ENCODE results near the gene NUDT22. TPM values are rescaled to one million over a fixed set of nuclear protein-coding genes. Genes with fewer than 3 reads are reported as not detected.

The NUDT22 gene
- polyA plus RNA-seq, 1 donor = 33.8 TPM

- H3K36me3 ChIP-seq (ENCODE audit: control insufficient read depth, insufficient read depth, low read length) = peaks cover 69% of the 10 kb centered on the region
- peaks cover 28% of the 10 kb centered on the region for H3K4me1 ChIP-seq (ENCODE audit: control insufficient read depth, insufficient read depth, low read length)
- H3K9me3 ChIP-seq (ENCODE audit: control insufficient read depth, low read depth, low read length) = no peaks in the 10 kb centered on the region
- DNase-seq = no peak
- H3K27me3 ChIP-seq (ENCODE audit: control insufficient read depth, insufficient read depth, low read length) = no peaks in the 10 kb centered on the region
- H3K27ac ChIP-seq (ENCODE audit: low read length) = no peak overlapping the region
- no peak overlapping the region for H3K4me3 ChIP-seq (ENCODE audit: low read length)
- WGBS (ENCODE audit: insufficient coverage, low lambda C conversion rate) = no CpG with 5 or more reads among the region's 35 CpGs
Measured at GRCh38 chr11:64255135-64256128, 29.4 kb downstream of the NUDT22 start.

- no CpG with 5 or more reads among the region's 15 CpGs for WGBS (ENCODE audit: insufficient coverage, low lambda C conversion rate)
- no peak for DNase-seq
- no peak overlapping the region for H3K27ac ChIP-seq (ENCODE audit: low read length)
Measured at GRCh38 chr11:64256300-64256699, 30.2 kb downstream of the NUDT22 start.

DNA sequence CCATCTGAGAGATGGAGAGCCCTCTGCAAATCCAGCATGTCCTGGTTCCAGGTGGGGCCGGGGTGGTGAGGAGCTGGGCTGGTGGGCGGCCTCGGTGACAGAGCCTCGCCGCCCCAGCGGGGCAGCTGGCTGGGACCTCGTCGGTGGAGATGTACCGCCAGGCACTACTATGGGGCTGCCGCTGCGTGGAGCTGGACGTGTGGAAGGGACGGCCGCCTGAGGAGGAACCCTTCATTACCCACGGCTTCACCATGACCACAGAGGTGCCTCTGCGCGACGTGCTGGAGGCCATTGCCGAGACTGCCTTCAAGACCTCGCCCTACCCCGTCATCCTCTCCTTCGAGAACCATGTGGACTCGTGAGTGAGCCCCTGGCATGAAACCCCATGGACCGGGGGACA lies 32.3 kb downstream of the NUDT22 start:
- DNase-seq = no peak
- no peak overlapping the region for H3K4me3 ChIP-seq (ENCODE audit: low read length)
- H3K27ac ChIP-seq (ENCODE audit: low read length) = no peak overlapping the region
- no peaks in the 10 kb centered on the region for H3K27me3 ChIP-seq (ENCODE audit: control insufficient read depth, insufficient read depth, low read length)
- H3K36me3 ChIP-seq (ENCODE audit: control insufficient read depth, insufficient read depth, low read length) = peaks cover 93% of the 10 kb centered on the region
- WGBS (ENCODE audit: insufficient coverage, low lambda C conversion rate) = no CpG with 5 or more reads among the region's 24 CpGs
- no peaks in the 10 kb centered on the region for H3K9me3 ChIP-seq (ENCODE audit: control insufficient read depth, low read depth, low read length)
- H3K4me1 ChIP-seq (ENCODE audit: control insufficient read depth, insufficient read depth, low read length) = peaks cover 14% of the 10 kb centered on the region

More at GRCh38 chr11:64256300-64256699, 30.2 kb downstream of the NUDT22 start:
- Histone ChIP-seq H3K4me1 (ENCODE audit: control insufficient read depth, insufficient read depth, low read length) (peaks cover 21% of the 10 kb centered on the region), H3K27me3 (ENCODE audit: control insufficient read depth, insufficient read depth, low read length) (no peaks in the 10 kb centered on the region), H3K4me3 (ENCODE audit: low read length) (no peak overlapping the region), H3K36me3 (ENCODE audit: control insufficient read depth, insufficient read depth, low read length) (peaks cover 76% of the 10 kb centered on the region), H3K9me3 (ENCODE audit: control insufficient read depth, low read depth, low read length) (no peaks in the 10 kb centered on the region)

DNA sequence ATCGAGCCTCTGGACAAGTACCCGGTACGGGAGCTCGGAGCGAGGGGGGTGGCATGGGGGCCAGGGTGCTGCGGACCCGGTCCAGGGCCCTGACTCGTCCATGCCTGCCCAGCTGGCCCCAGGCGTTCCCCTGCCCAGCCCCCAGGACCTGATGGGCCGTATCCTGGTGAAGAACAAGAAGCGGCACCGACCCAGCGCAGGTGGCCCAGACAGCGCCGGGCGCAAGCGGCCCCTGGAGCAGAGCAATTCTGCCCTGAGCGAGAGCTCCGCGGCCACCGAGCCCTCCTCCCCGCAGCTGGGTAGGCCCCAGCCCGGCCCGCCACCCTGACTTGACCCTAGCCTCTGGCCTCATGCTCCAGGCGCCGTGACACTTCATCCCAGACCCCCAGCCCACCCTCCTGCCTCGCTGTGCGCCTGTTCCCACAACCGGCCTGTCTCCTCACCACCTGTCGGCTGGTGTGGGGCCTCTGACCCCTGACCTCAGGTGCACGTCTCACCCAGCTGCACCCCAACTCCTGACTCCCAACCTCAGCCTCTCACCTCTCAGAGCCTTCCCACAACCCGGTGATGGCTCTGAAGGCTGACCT lies 33.0 kb downstream of the NUDT22 start:
- H3K9me3 ChIP-seq (ENCODE audit: control insufficient read depth, low read depth, low read length) = no peaks in the 10 kb centered on the region
- H3K4me1 ChIP-seq (ENCODE audit: control insufficient read depth, insufficient read depth, low read length) = peaks cover 9% of the 10 kb centered on the region
- peaks cover 94% of the 10 kb centered on the region for H3K36me3 ChIP-seq (ENCODE audit: control insufficient read depth, insufficient read depth, low read length)
- no CpG with 5 or more reads among the region's 32 CpGs for WGBS (ENCODE audit: insufficient coverage, low lambda C conversion rate)
- DNase-seq = no peak
- no peak overlapping the region for H3K27ac ChIP-seq (ENCODE audit: low read length)
- no peaks in the 10 kb centered on the region for H3K27me3 ChIP-seq (ENCODE audit: control insufficient read depth, insufficient read depth, low read length)
- H3K4me3 ChIP-seq (ENCODE audit: low read length) = no peak overlapping the region

GRCh38 chr11:64259533-64260067 lies 33.5 kb downstream of the NUDT22 start:
- H3K36me3 ChIP-seq (ENCODE audit: control insufficient read depth, insufficient read depth, low read length) = peaks cover 94% of the 10 kb centered on the region
- no peak overlapping the region for H3K27ac ChIP-seq (ENCODE audit: low read length)
- H3K4me1 ChIP-seq (ENCODE audit: control insufficient read depth, insufficient read depth, low read length) = peaks cover 5% of the 10 kb centered on the region
- H3K27me3 ChIP-seq (ENCODE audit: control insufficient read depth, insufficient read depth, low read length) = no peaks in the 10 kb centered on the region
- no peak for DNase-seq
- H3K4me3 ChIP-seq (ENCODE audit: low read length) = no peak overlapping the region
- WGBS (ENCODE audit: insufficient coverage, low lambda C conversion rate) = no CpG with 5 or more reads among the region's 4 CpGs
- H3K9me3 ChIP-seq (ENCODE audit: control insufficient read depth, low read depth, low read length) = no peaks in the 10 kb centered on the region

DNA sequence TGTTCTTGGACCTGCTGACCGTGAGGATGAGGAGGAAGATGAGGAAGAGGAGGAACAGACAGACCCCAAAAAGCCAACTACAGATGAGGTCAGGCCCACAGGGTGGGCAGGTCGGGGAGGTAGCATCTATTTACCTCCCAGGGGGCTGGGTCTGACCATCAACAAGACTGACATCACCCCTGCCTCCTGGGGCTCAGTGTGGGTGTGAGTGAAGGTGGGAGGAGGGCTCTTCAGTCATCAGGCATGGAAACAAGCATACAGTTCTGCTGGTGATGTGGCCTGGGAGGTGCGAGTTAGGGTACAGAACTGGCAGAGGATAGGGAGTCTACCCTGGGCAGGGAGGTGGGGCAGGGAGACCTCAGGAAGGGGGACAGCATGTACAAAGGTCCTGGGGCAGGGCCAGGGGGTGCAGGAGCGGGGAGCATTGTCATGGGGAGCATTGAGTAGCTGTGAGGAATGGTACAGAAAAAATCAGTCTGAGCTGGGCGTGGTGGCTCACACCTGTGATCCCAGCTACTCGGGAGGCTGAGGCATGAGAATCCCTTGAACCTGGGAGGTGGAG lies 34.2 kb downstream of the NUDT22 start:
- H3K4me1 ChIP-seq (ENCODE audit: control insufficient read depth, insufficient read depth, low read length) = peaks cover 5% of the 10 kb centered on the region
- H3K27me3 ChIP-seq (ENCODE audit: control insufficient read depth, insufficient read depth, low read length) = no peaks in the 10 kb centered on the region
- no CpG with 5 or more reads among the region's 6 CpGs for WGBS (ENCODE audit: insufficient coverage, low lambda C conversion rate)
- no peak overlapping the region for H3K27ac ChIP-seq (ENCODE audit: low read length)
- no peak for DNase-seq
- no peaks in the 10 kb centered on the region for H3K9me3 ChIP-seq (ENCODE audit: control insufficient read depth, low read depth, low read length)
- peaks cover 93% of the 10 kb centered on the region for H3K36me3 ChIP-seq (ENCODE audit: control insufficient read depth, insufficient read depth, low read length)
- no peak overlapping the region for H3K4me3 ChIP-seq (ENCODE audit: low read length)

DNA sequence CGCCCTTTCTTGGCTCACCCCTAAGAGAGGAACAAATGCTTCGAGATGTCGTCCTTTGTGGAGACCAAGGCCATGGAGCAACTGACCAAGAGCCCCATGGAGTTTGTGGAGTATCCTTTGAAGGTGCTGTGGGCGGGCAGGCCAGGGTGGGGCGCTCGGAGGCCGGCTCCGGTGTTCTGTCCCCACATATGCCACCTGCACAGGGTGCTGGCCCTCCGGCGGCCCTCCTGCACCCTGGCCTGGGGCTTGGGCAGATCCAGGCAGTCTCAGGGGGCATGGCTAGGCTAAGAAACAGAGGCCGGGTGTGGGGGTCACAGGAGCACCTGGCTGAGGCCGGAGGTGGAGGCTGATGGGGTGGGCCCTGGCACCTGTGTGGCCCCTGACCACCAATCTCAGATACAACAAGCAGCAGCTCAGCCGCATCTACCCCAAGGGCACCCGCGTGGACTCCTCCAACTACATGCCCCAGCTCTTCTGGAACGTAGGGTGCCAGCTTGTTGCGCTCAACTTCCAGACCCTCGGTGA lies 35.5 kb downstream of the NUDT22 start:
- DNase-seq = no peak
- no peak overlapping the region for H3K4me3 ChIP-seq (ENCODE audit: low read length)
- peaks cover 5% of the 10 kb centered on the region for H3K4me1 ChIP-seq (ENCODE audit: control insufficient read depth, insufficient read depth, low read length)
- peaks cover 93% of the 10 kb centered on the region for H3K36me3 ChIP-seq (ENCODE audit: control insufficient read depth, insufficient read depth, low read length)
- no CpG with 5 or more reads among the region's 18 CpGs for WGBS (ENCODE audit: insufficient coverage, low lambda C conversion rate)
- no peaks in the 10 kb centered on the region for H3K27me3 ChIP-seq (ENCODE audit: control insufficient read depth, insufficient read depth, low read length)
- no peak overlapping the region for H3K27ac ChIP-seq (ENCODE audit: low read length)
- no peaks in the 10 kb centered on the region for H3K9me3 ChIP-seq (ENCODE audit: control insufficient read depth, low read depth, low read length)

DNA sequence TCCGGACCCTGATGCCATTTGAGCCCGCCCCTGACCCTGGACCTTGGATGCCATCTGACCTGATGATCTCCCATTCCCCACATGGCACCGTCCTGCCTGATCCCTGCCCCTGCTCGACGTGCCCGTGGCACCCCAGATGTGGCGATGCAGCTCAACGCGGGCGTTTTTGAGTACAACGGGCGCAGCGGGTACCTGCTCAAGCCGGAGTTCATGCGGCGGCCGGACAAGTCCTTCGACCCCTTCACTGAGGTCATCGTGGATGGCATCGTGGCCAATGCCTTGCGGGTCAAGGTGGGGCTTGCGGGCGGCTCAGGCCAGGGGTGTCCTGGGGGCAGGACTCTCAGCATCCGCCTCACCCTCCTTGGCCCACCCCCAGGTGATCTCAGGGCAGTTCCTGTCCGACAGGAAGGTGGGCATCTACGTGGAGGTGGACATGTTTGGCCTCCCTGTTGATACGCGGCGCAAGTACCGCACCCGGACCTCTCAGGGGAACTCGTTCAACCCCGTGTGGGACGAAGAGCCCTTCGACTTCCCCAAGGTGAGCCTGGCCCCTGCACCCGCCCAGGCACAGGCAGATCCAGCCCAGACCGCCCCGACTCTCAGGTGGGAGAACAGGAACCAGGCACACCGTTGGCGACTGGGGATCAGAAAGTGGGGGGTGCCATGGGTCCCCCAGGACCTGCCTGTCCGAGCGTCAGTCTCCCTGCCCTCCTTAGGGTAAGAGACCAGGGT lies 36.4 kb downstream of the NUDT22 start:
- Histone ChIP-seq H3K9me3 (ENCODE audit: control insufficient read depth, low read depth, low read length) (no peaks in the 10 kb centered on the region), H3K36me3 (ENCODE audit: control insufficient read depth, insufficient read depth, low read length) (peaks cover 92% of the 10 kb centered on the region), H3K4me3 (ENCODE audit: low read length) (no peak overlapping the region), H3K27me3 (ENCODE audit: control insufficient read depth, insufficient read depth, low read length) (no peaks in the 10 kb centered on the region), H3K4me1 (ENCODE audit: control insufficient read depth, insufficient read depth, low read length) (peaks cover 5% of the 10 kb centered on the region), H3K27ac (ENCODE audit: low read length) (no peak overlapping the region)
- no peak for DNase-seq
- WGBS (ENCODE audit: insufficient coverage, low lambda C conversion rate) = no CpG with 5 or more reads among the region's 42 CpGs

- H3K4me1 ChIP-seq (ENCODE audit: control insufficient read depth, insufficient read depth, low read length) = peaks cover 13% of the 10 kb centered on the region
- WGBS (ENCODE audit: insufficient coverage, low lambda C conversion rate) = 80% methylated on average over 2 of the region's 29 CpGs
- H3K27ac ChIP-seq (ENCODE audit: low read length) = no peak overlapping the region
- no peak for DNase-seq
- no peak overlapping the region for H3K4me3 ChIP-seq (ENCODE audit: low read length)
- H3K36me3 ChIP-seq (ENCODE audit: control insufficient read depth, insufficient read depth, low read length) = peaks cover 94% of the 10 kb centered on the region
- no peaks in the 10 kb centered on the region for H3K9me3 ChIP-seq (ENCODE audit: control insufficient read depth, low read depth, low read length)
- no peaks in the 10 kb centered on the region for H3K27me3 ChIP-seq (ENCODE audit: control insufficient read depth, insufficient read depth, low read length)
Measured at GRCh38 chr11:64263021-64263946, 37.2 kb downstream of the NUDT22 start.

Measured in large intestine (tissue), 3 donors.